ENCODE results near the gene ADCY5.

ADCY5 gene

GRCh38 chr3:123277106-123277505 is 171.8 kb downstream of the ADCY5 start:
- Histone ChIP-seq H3K9me3 (ENCODE audit: insufficient read depth, low read length) (no peaks in the 10 kb centered on the region; the same call in 1 of the 2 replicates), H3K27me3 (ENCODE audit: insufficient read depth, insufficient read length) (no peaks in the 10 kb centered on the region), H3K4me1 (ENCODE audit: insufficient read depth, insufficient read length) (no peaks in the 10 kb centered on the region), H3K4me3 (ENCODE audit: insufficient read length, low read depth) (no peak overlapping the region), H3K9ac (ENCODE audit: insufficient read length, low read depth) (no peak overlapping the region), H3K36me3 (ENCODE audit: insufficient read depth, insufficient read length, low read length) (no peaks in the 10 kb centered on the region)
- no peak for DNase-seq (ENCODE audit: low read depth, low spot score)
- TF ChIP-seq ZNF274 (IDR thresholded peaks at IDR 0.05; ENCODE audit: low read depth, low read length) = no peak
- TF ChIP-seq SUZ12 (IDR thresholded peaks at IDR 0.05; ENCODE audit: extremely low read depth, insufficient read depth, insufficient read length) = no peak
- no peak for TF ChIP-seq YY1 (IDR thresholded peaks at IDR 0.05; ENCODE audit: insufficient read depth, insufficient read length)

GRCh38 chr3:123276346-123277006 is 172.4 kb downstream of the ADCY5 start:
- no peak overlapping the region for H3K4me3 ChIP-seq (ENCODE audit: insufficient read length, low read depth)
- no peaks in the 10 kb centered on the region for H3K27me3 ChIP-seq (ENCODE audit: insufficient read depth, insufficient read length)
- H3K4me1 ChIP-seq (ENCODE audit: insufficient read depth, insufficient read length) = no peaks in the 10 kb centered on the region
- TF ChIP-seq YY1 (IDR thresholded peaks at IDR 0.05; ENCODE audit: insufficient read depth, insufficient read length) (no peak), ZNF274 (IDR thresholded peaks at IDR 0.05; ENCODE audit: low read depth, low read length) (no peak), SUZ12 (IDR thresholded peaks at IDR 0.05; ENCODE audit: extremely low read depth, insufficient read depth, insufficient read length) (no peak)
- DNase-seq (ENCODE audit: low read depth, low spot score) = no peak
- peaks cover 4% of the 10 kb centered on the region for H3K36me3 ChIP-seq (ENCODE audit: insufficient read depth, insufficient read length, low read length)
- no peak overlapping the region for H3K9ac ChIP-seq (ENCODE audit: insufficient read length, low read depth)
- H3K9me3 ChIP-seq (ENCODE audit: insufficient read depth, low read length) = peaks cover 6% of the 10 kb centered on the region; the same call in 1 of the 2 replicates

- Histone ChIP-seq H3K9ac (ENCODE audit: insufficient read length, low read depth) (no peak overlapping the region), H3K36me3 (ENCODE audit: insufficient read depth, insufficient read length, low read length) (peaks cover 5% of the 10 kb centered on the region), H3K4me3 (ENCODE audit: insufficient read length, low read depth) (no peak overlapping the region), H3K27me3 (ENCODE audit: insufficient read depth, insufficient read length) (no peaks in the 10 kb centered on the region), H3K9me3 (ENCODE audit: insufficient read depth, low read length) (peaks cover 8% of the 10 kb centered on the region; the same call in 1 of the 2 replicates), H3K4me1 (ENCODE audit: insufficient read depth, insufficient read length) (no peaks in the 10 kb centered on the region)
- DNase-seq (ENCODE audit: low read depth, low spot score) = no peak
- no peak for TF ChIP-seq SUZ12 (IDR thresholded peaks at IDR 0.05; ENCODE audit: extremely low read depth, insufficient read depth, insufficient read length)
- TF ChIP-seq ZNF274 (IDR thresholded peaks at IDR 0.05; ENCODE audit: low read depth, low read length) = no peak
- no peak for TF ChIP-seq YY1 (IDR thresholded peaks at IDR 0.05; ENCODE audit: insufficient read depth, insufficient read length)
These were observed 173.2 kb downstream of the ADCY5 start for GRCh38 chr3:123275691-123276090.

- no peak for DNase-seq (ENCODE audit: low read depth, low spot score)
- Histone ChIP-seq H3K9me3 (ENCODE audit: insufficient read depth, low read length) (peaks cover 8% of the 10 kb centered on the region; the same call in 1 of the 2 replicates), H3K27me3 (ENCODE audit: insufficient read depth, insufficient read length) (no peaks in the 10 kb centered on the region), H3K4me1 (ENCODE audit: insufficient read depth, insufficient read length) (no peaks in the 10 kb centered on the region), H3K36me3 (ENCODE audit: insufficient read depth, insufficient read length, low read length) (peaks cover 5% of the 10 kb centered on the region), H3K9ac (ENCODE audit: insufficient read length, low read depth) (no peak overlapping the region), H3K4me3 (ENCODE audit: insufficient read length, low read depth) (no peak overlapping the region)
- TF ChIP-seq YY1 (IDR thresholded peaks at IDR 0.05; ENCODE audit: insufficient read depth, insufficient read length) (no peak), ZNF274 (IDR thresholded peaks at IDR 0.05; ENCODE audit: low read depth, low read length) (no peak), SUZ12 (IDR thresholded peaks at IDR 0.05; ENCODE audit: extremely low read depth, insufficient read depth, insufficient read length) (no peak)
These were observed 176.3 kb downstream of the ADCY5 start for GRCh38 chr3:123272547-123272946.

- Histone ChIP-seq H3K27me3 (ENCODE audit: insufficient read depth, insufficient read length) (no peaks in the 10 kb centered on the region), H3K9ac (ENCODE audit: insufficient read length, low read depth) (no peak overlapping the region), H3K4me3 (ENCODE audit: insufficient read length, low read depth) (no peak overlapping the region), H3K4me1 (ENCODE audit: insufficient read depth, insufficient read length) (no peaks in the 10 kb centered on the region), H3K9me3 (ENCODE audit: insufficient read depth, low read length) (peaks cover 8% of the 10 kb centered on the region; the same call in 1 of the 2 replicates), H3K36me3 (ENCODE audit: insufficient read depth, insufficient read length, low read length) (peaks cover 5% of the 10 kb centered on the region)
- no peak for DNase-seq (ENCODE audit: low read depth, low spot score)
- TF ChIP-seq SUZ12 (IDR thresholded peaks at IDR 0.05; ENCODE audit: extremely low read depth, insufficient read depth, insufficient read length) = no peak
- TF ChIP-seq ZNF274 (IDR thresholded peaks at IDR 0.05; ENCODE audit: low read depth, low read length) = no peak
- TF ChIP-seq YY1 (IDR thresholded peaks at IDR 0.05; ENCODE audit: insufficient read depth, insufficient read length) = no peak
These were observed 177.3 kb downstream of the ADCY5 start for GRCh38 chr3:123271466-123272159.

GRCh38 chr3:123270818-123271217 is 178.1 kb downstream of the ADCY5 start:
- no peak overlapping the region for H3K4me3 ChIP-seq (ENCODE audit: insufficient read length, low read depth)
- no peak for DNase-seq (ENCODE audit: low read depth, low spot score)
- H3K4me1 ChIP-seq (ENCODE audit: insufficient read depth, insufficient read length) = no peaks in the 10 kb centered on the region
- no peak overlapping the region for H3K9ac ChIP-seq (ENCODE audit: insufficient read length, low read depth)
- no peak for TF ChIP-seq SUZ12 (IDR thresholded peaks at IDR 0.05; ENCODE audit: extremely low read depth, insufficient read depth, insufficient read length)
- TF ChIP-seq ZNF274 (IDR thresholded peaks at IDR 0.05; ENCODE audit: low read depth, low read length) = no peak
- TF ChIP-seq YY1 (IDR thresholded peaks at IDR 0.05; ENCODE audit: insufficient read depth, insufficient read length) = no peak
- no peaks in the 10 kb centered on the region for H3K27me3 ChIP-seq (ENCODE audit: insufficient read depth, insufficient read length)
- peaks cover 8% of the 10 kb centered on the region; the same call in 1 of the 2 replicates for H3K9me3 ChIP-seq (ENCODE audit: insufficient read depth, low read length)
- H3K36me3 ChIP-seq (ENCODE audit: insufficient read depth, insufficient read length, low read length) = peaks cover 5% of the 10 kb centered on the region

- H3K4me3 ChIP-seq (ENCODE audit: insufficient read length, low read depth) = no peak overlapping the region
- DNase-seq (ENCODE audit: low read depth, low spot score) = no peak
- H3K9ac ChIP-seq (ENCODE audit: insufficient read length, low read depth) = no peak overlapping the region
- H3K36me3 ChIP-seq (ENCODE audit: insufficient read depth, insufficient read length, low read length) = peaks cover 5% of the 10 kb centered on the region
- TF ChIP-seq SUZ12 (IDR thresholded peaks at IDR 0.05; ENCODE audit: extremely low read depth, insufficient read depth, insufficient read length) (no peak), ZNF274 (IDR thresholded peaks at IDR 0.05; ENCODE audit: low read depth, low read length) (no peak), YY1 (IDR thresholded peaks at IDR 0.05; ENCODE audit: insufficient read depth, insufficient read length) (no peak)
- no peaks in the 10 kb centered on the region for H3K4me1 ChIP-seq (ENCODE audit: insufficient read depth, insufficient read length)
- H3K27me3 ChIP-seq (ENCODE audit: insufficient read depth, insufficient read length) = no peaks in the 10 kb centered on the region
- peaks cover 8% of the 10 kb centered on the region; the same call in 1 of the 2 replicates for H3K9me3 ChIP-seq (ENCODE audit: insufficient read depth, low read length)
These were observed 181.1 kb downstream of the ADCY5 start for GRCh38 chr3:123267821-123268220.

Measured in NT2/D1 (cell line).